GM13976 (cell line): ENCODE results near the gene HK2.

Source experiments
- DNase-seq: peaks from one replicate; pipeline ENCODE4 v3.0.0; 2012; ENCODE audit warnings: low spot score
- in situ Hi-C: fragments of 300-500 bp; cut with MboI; formaldehyde crosslinking; loops from one replicate; pipeline ENCODE4 v1.12.0; 2022; ENCODE audit warnings: low sequenced_read_pairs, mixed read lengths, inconsistent platforms; ENCODE audit not compliant: unreplicated experiment
- TF ChIP-seq, protein P1 (sequence below): IDR thresholded peaks from 2 replicates; pipeline ENCODE4 v1.5.1; 2012; ENCODE audit warnings: borderline replicate concordance, mild to moderate bottlenecking; ENCODE audit not compliant: insufficient read depth; ENCODE audit errors: extremely low read depth, missing control alignments, control extremely low read depth

The HK2 gene

DNA sequence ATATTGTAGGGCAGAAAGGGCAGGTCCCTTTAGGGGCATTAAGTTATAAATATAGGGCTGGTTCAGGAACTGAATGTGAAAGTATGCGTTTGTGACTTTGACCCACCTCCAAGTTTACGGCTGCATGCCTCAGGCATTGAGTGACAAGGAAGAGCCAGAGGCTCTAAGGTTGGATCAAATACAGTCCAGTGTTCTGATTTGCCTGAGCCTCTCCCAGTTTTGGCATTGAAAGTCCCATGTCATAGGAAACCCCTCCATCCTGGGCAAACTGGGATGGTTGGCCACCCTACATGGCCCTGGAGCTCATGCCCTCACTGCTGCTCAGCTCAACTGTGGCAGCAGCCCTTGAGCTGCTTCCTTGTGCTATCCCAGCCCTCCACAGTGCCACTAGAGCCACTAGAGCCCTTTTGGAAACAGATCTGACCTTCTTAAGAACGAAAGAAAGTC lies 29.9 kb downstream of the HK2 start:
- TF ChIP-seq, protein P1, sequence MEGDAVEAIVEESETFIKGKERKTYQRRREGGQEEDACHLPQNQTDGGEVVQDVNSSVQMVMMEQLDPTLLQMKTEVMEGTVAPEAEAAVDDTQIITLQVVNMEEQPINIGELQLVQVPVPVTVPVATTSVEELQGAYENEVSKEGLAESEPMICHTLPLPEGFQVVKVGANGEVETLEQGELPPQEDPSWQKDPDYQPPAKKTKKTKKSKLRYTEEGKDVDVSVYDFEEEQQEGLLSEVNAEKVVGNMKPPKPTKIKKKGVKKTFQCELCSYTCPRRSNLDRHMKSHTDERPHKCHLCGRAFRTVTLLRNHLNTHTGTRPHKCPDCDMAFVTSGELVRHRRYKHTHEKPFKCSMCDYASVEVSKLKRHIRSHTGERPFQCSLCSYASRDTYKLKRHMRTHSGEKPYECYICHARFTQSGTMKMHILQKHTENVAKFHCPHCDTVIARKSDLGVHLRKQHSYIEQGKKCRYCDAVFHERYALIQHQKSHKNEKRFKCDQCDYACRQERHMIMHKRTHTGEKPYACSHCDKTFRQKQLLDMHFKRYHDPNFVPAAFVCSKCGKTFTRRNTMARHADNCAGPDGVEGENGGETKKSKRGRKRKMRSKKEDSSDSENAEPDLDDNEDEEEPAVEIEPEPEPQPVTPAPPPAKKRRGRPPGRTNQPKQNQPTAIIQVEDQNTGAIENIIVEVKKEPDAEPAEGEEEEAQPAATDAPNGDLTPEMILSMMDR: no peak
- in situ Hi-C loops: loop anchor here (25.0 kb wide), 1 partner anchor 377 kb away; the partner anchor contains the start of genes CCDC142, LBX2 and TTC31
- no peak for DNase-seq

DNA sequence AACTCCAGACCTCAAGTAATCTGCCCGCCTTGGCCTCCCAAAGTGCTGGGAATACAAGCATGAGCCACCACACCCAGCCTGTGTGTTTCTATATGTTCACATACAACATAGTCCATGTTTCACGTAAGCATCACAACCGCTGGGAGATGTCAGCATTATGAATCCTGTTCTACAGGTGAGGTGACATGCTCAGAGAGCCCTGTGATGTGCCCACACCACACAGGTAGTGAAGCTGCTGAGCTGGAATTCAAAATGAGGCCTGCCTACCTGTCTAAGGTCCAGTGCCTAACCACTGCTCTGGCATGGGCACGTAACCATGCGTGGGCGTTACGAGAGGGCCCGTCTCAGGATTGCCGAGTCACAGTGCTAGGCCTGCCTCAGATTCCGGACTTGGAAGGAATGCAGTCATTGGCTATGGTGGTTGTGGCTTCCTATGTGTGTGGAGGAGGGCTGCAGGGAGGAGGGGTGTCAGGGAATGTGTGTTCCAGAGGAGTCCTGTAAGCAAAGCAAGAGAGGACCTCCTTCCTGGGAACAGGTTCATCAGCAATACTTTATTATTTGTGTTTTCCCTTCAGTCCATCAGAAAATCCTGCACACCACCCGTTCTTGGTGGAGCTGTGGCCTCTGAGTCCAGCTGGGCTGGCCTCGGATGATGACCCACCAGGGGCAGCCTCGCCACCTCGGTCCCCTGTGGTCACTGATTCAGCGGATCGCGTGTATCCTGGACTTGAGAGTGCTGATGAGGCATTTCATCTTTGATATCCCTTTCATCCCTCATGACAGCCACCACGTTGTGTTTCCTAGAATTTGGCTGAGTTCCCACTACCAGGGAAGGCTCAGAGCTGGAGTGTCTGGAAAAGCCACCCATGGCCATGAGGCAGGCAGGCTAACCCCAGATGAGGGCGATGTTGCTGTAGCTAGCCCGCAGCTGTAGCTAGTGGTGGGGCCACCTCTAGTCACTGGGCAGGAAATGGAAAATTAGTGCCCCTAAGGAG lies 31.1 kb downstream of the HK2 start:
- in situ Hi-C loops: loop anchor here (25.0 kb wide), 1 partner anchor 378 kb away; the partner anchor contains the start of genes CCDC142, LBX2 and TTC31
- no peak for DNase-seq
- TF ChIP-seq, protein P1: no peak

DNA sequence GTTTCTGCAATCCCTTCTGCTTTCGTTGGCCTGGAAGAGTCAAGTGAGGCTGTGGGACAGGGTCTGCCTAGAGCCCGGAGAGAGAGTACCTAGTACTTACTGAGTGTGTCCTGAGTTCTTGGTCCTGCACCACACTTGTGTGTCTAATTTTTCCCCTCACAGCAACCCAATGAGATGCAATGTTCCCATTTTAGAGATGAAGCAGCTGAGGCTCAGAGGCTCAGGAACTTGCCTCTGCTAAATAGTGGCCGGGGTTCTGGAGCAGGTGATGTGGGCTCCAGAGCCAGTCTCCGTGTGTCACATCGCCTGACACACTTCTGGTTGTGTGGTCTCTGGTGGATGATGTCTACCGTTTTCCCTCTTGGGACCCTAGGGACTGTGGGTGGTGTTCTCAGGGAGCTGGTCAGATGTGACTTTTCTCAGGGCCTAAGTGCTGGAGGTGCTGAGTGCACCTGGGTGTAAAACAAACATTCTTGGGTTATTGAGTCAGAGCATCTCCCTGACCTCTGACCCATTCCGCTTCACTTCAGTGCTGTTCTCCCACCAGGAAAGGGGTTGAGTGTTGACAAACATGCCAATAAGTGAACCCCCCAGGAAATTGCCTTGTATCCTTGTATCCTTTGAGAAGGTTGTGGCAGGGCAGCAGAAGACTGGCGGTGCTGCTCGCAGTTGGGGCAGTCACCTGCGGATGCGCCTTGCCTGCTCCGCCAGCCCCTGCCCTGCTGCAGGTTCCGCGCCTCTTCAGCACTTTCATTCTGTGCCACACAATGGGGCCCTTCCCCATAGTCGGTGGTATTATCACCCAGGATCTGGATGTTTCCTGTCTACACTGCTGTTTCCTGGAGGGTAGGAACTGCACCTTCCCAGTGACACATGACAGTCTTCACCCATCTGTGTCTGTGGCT lies 32.1 kb downstream of the HK2 start:
- DNase-seq: no peak
- in situ Hi-C loops: loop anchor here (25.0 kb wide), 1 partner anchor 379 kb away; the partner anchor contains the start of genes CCDC142, LBX2 and TTC31
- TF ChIP-seq, protein P1: no peak

DNA sequence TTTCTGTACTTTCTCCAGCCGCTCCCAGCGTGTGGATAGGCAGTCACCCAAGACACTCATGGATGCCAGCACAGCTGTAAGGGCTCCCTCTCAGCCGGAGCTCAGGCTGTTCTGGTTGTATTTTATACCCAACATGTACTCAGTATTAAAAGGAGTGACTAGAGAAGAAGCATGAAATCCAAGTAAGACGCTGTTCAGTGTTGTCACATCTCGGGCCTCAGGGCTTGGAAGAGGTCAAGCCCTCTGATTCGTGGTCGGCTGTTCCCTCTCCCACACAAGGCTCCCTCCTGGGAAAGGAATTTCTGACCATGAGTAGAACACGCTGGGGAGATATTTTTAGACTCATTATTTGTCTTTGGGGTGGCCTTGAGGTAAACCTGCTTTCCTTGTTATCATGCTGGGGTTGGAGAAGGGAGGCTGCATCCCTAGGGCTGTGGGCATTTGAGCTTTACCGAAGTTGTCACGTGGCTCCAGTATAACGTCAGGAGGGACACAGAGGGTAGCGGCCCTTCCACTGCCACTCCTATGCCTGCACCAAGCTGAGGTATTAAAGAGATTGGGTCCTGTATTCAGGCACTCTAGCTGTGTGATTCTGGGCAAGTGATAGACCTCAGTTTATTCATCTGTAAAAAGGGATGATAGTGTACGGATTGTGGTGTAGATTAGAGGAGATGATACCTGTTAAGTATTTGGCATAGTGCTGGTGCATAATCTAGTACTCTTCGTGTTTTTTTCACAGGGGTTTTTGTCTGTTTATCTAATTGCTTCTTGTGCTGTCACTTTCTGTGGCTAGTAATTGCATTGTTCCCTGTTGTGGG lies 34.1 kb downstream of the HK2 start:
- TF ChIP-seq, protein P1: no peak
- in situ Hi-C loops: loop anchor here (25.0 kb wide), 1 partner anchor 381 kb away; the partner anchor contains the start of genes CCDC142, LBX2 and TTC31
- no peak for DNase-seq

DNA sequence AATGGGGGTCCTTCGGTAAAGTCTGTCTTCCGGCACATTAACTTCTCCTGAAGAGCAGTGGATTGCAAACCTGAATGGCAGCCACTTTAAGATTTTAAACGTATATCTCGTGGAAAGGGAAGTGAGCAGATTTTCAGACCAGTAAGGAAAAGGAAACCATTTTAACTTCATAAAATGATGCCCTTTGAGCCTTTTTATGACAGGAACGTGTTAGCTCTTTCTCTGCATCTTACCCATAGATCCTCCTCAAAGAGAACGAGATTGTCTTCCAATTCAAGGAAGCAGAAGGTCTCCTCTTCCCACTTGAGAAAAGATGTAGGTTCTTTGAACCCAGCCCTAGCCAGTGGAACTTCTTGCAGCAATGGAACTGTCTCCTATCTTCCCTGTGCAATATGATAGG lies 35.6 kb downstream of the HK2 start:
- no peak for DNase-seq
- in situ Hi-C loops: loop anchor here (25.0 kb wide), 1 partner anchor 382 kb away; the partner anchor contains the start of genes CCDC142, LBX2 and TTC31
- TF ChIP-seq, protein P1: no peak

DNA sequence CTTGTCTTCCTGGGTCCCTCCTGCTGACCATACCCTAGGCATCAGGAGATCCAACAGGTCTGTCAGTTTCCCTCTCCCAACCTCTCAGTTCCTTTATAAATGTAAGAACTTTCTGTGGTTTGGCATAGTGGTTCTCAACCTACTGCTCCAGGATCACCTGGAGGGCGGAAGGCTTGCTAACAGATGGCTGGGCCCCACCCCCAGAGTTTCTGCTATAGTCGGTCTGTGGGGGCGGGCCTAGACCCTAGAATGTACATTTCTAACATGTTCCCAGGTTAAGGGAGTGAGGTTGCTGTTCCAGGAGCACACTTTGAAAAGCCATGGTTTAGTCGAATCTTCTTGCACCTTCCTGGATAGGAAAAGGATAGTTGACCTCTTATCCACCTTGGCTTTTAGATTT lies 37.0 kb downstream of the HK2 start:
- no peak for DNase-seq
- TF ChIP-seq, protein P1: no peak
- in situ Hi-C loops: loop anchor here (25.0 kb wide), 1 partner anchor 384 kb away; the partner anchor contains the start of genes CCDC142, LBX2 and TTC31
